Measurements from ENCODE around the gene OVAAL.

The OVAAL gene

GRCh38 chr1:180558664-180559063 lies at the start of gene OVAAL:
TSS of gene OVAAL (plus strand) at chr1:180558964.
- DNase-seq, result no peak
- intact Hi-C loops (cut with DNase I), result no loop called here

GRCh38 chr1:180510882-180511281 lies 47.9 kb upstream of the OVAAL start:
- intact Hi-C loops (cut with DNase I), result loop anchor here (10.0 kb wide), 2 partner anchors 514 to 634 kb away; partner anchors contain the start of gene STX6

GRCh38 chr1:180513531-180513930 lies 45.2 kb upstream of the OVAAL start:
- intact Hi-C loops (cut with DNase I), result loop anchor here (10.0 kb wide), 2 partner anchors 511 to 631 kb away; partner anchors contain the start of gene STX6
- DNase-seq, result no peak

More at GRCh38 chr1:180510882-180511281, 47.9 kb upstream of the OVAAL start:
- DNase-seq, result no peak

- no peak for DNase-seq
- intact Hi-C loops (cut with DNase I), result loop anchor here (1.0 to 10.0 kb wide), 4 partner anchors 12 to 629 kb away; partner anchors contain the start of gene STX6
Measured at GRCh38 chr1:180515364-180515763, 43.4 kb upstream of the OVAAL start.

- DNase-seq, result peak in 9 of 10 donors; percentile 28 to 95 (median 69)
- intact Hi-C loops (cut with DNase I), result loop anchor here (1.0 to 10.0 kb wide), 4 partner anchors 13 to 629 kb away; partner anchors contain the start of gene STX6
Measured at GRCh38 chr1:180515857-180516388, 42.8 kb upstream of the OVAAL start.

GRCh38 chr1:180519846-180520245 lies 38.9 kb upstream of the OVAAL start:
- intact Hi-C loops (cut with DNase I), result loop anchor here (5.0 to 10.0 kb wide), 3 partner anchors 342 to 625 kb away; partner anchors contain the start of gene STX6
- no peak for DNase-seq

- intact Hi-C loops (cut with DNase I), result no loop called here
- no peak for DNase-seq
Measured at GRCh38 chr1:180521474-180522212, 37.1 kb upstream of the OVAAL start.

- intact Hi-C loops (cut with DNase I), result no loop called here
Measured at GRCh38 chr1:180522213-180522515, 36.6 kb upstream of the OVAAL start.

GRCh38 chr1:180524160-180524914 lies 34.4 kb upstream of the OVAAL start:
- intact Hi-C loops (cut with DNase I), result no loop called here
- no peak for DNase-seq

More at GRCh38 chr1:180522213-180522515, 36.6 kb upstream of the OVAAL start:
- DNase-seq, result no peak

- DNase-seq, result no peak
- intact Hi-C loops (cut with DNase I), result no loop called here
Measured at GRCh38 chr1:180524915-180525714, 33.6 kb upstream of the OVAAL start.

GRCh38 chr1:180525715-180526039 lies 33.1 kb upstream of the OVAAL start:
- DNase-seq, result no peak
- intact Hi-C loops (cut with DNase I), result no loop called here

- no peak for DNase-seq
- intact Hi-C loops (cut with DNase I), result no loop called here
Measured at GRCh38 chr1:180527101-180527669, 31.6 kb upstream of the OVAAL start.

- DNase-seq, result no peak
- intact Hi-C loops (cut with DNase I), result no loop called here
Measured at GRCh38 chr1:180528868-180529470, 29.8 kb upstream of the OVAAL start.

GRCh38 chr1:180530501-180530900 lies 28.3 kb upstream of the OVAAL start:
- DNase-seq, result no peak
- intact Hi-C loops (cut with DNase I), result loop anchor here (5.0 to 10.0 kb wide), 2 partner anchors 104 to 332 kb away; partner anchors contain the start of gene XPR1

- intact Hi-C loops (cut with DNase I), result loop anchor here (5.0 to 10.0 kb wide), 2 partner anchors 102 to 329 kb away; partner anchors contain the start of gene XPR1
- no peak for DNase-seq
Measured at GRCh38 chr1:180532854-180533253, 25.9 kb upstream of the OVAAL start.

- intact Hi-C loops (cut with DNase I), result loop anchor here (5.0 to 10.0 kb wide), 2 partner anchors 101 to 329 kb away; partner anchors contain the start of gene XPR1
- DNase-seq, result peak in 8 of 10 donors; percentile 32 to 92 (median 68)
Measured at GRCh38 chr1:180533266-180533987, 25.3 kb upstream of the OVAAL start.

- no peak for DNase-seq
- intact Hi-C loops (cut with DNase I), result loop anchor here (5.0 to 10.0 kb wide), 2 partner anchors 101 to 328 kb away; partner anchors contain the start of gene XPR1
Measured at GRCh38 chr1:180534214-180534613, 24.6 kb upstream of the OVAAL start.

GRCh38 chr1:180535418-180535999 lies 23.3 kb upstream of the OVAAL start:
- no peak for DNase-seq
- intact Hi-C loops (cut with DNase I), result loop anchor here (10.0 kb wide), 1 partner anchor 99 kb away; the partner anchor contains the start of gene XPR1

Data from posterior cingulate gyrus (tissue), 11 donors.